C4-2B (cell line): ENCODE measurements around the gene BCL7A.

Experiments used
- CTCF ChIP-seq: fragments of 450-650 bp; conservative IDR thresholded peaks from 2 replicates; pipeline ENCODE4 v1.5.1; 2017; ENCODE audit warnings: mild to moderate bottlenecking
- ZFX ChIP-seq: fragments of 450-650 bp; IDR thresholded peaks from 2 replicates; pipeline ENCODE4 v1.6.1; 2017

GRCh38 chr12:122029620-122030423, 8.1 kb downstream of the BCL7A start:
- TF ChIP-seq CTCF (no peak), ZFX (no peak)
